ENCODE results near the gene ZBTB7C. TPM values are rescaled to one million over a fixed set of nuclear protein-coding genes. Genes with fewer than 3 reads are reported as not detected.

The ZBTB7C gene
- total RNA-seq, 1 donor from 2014 or later = 0.99 TPM

DNA sequence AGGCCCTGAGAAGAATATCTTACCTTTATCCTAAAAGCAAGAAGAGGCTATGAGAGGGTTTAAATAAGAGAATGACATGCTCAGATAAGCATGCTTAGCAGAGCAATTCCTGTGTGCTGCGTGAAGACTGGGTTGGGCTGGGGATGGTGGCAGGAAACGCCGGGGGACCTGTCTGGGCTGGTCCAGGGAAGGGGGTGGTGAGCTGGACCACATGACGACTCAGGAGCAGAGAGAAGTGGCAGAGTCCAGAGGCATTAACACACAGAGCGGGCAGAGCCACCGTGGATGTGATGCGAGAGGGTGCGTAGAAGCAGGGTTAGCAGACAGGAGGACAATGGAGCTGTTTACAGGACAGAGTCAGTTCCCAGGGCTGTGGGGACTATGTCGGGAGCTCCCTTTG lies 84.5 kb downstream of the ZBTB7C start:
- no peak for DNase-seq (ENCODE audit: low read depth)

DNA sequence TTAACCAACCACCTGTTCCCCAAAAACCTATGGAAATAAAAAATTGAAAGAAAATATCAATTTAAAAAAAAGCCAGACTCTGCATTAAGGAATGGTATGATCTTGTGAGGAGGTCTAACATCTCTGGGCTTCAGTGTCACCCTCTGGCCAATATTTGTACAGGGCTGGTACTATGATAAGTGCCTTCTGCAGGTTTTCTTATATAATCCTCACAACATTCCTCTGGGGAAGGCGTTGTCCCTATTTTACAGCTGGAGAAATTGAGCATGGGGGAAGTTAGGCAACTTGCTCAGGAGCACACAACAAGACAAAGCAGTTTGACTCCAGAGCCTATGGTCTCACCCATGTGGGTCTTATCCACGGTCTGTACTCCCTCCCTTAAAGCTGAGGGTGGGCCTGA lies 86.0 kb downstream of the ZBTB7C start:
- no peak for DNase-seq (ENCODE audit: low read depth)

DNA sequence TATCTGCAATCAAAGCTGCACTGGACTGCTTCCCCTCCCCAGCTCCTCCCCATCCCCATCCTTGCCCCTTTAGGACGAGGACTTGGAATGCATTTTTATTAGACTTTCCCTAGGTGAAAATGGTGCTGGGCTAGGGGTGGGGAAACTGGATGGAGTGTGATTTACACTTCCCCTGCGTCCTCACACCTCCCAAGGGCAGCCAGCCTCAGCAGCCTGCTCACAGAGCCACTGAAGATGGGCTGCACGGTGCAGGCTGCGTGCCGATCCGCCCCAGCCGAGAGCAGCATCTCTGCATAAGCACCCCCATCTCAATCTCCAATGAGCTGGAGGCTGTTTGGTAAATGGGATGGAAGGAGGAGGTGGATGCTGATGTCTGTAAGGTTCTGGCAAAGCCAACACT lies 87.6 kb downstream of the ZBTB7C start:
- no peak for DNase-seq (ENCODE audit: low read depth)

GRCh38 chr18:48321121-48321520 lies 88.1 kb downstream of the ZBTB7C start:
- no peak for DNase-seq (ENCODE audit: low read depth)

DNA sequence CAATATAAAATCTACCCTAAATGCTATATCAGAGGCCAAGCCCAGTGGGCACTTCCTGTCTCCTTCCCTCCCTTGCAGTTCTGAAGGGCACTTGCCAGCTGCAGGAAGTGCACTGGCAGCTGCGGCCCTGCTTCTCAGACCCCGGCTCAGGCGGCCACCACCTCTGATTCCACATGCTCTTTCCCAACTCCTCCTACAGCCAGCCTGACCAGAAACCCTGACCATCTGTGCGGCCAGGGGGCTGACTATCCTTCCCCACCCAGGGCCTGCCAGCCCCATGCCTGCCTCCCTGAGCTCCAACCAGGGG lies 88.6 kb downstream of the ZBTB7C start:
- DNase-seq (ENCODE audit: low read depth) = no peak

- DNase-seq (ENCODE audit: low read depth) = peak; percentile 50
Observed at GRCh38 chr18:48319801-48320638, 89.2 kb downstream of the ZBTB7C start.

DNA sequence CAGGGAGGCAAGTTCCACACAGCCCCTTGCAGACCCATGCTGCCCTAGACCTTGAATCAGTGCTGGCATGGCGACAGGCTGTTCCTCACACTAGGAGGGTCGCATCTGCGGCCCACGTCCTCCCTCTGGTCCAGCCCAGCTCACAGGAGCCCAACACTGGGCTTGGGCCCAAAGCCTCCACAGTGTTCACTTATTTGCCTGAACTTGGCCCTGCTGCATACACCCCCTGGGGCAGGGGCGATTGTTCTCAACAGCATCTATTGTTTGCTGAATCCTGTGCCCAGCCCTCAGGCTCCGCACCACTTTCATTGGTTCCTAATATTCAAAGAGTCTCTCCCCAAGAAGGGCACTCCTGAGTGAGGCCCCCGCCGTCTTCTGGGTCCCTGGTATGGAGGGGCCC lies 90.7 kb downstream of the ZBTB7C start:
- no peak for DNase-seq (ENCODE audit: low read depth)

GRCh38 chr18:48317781-48318381 lies 91.3 kb downstream of the ZBTB7C start:
- DNase-seq (ENCODE audit: low read depth) = no peak

- DNase-seq (ENCODE audit: low read depth) = no peak
Observed at GRCh38 chr18:48316177-48316576, 93.0 kb downstream of the ZBTB7C start.

GRCh38 chr18:48314690-48315089 lies 94.5 kb downstream of the ZBTB7C start:
- no peak for DNase-seq (ENCODE audit: low read depth)

DNA sequence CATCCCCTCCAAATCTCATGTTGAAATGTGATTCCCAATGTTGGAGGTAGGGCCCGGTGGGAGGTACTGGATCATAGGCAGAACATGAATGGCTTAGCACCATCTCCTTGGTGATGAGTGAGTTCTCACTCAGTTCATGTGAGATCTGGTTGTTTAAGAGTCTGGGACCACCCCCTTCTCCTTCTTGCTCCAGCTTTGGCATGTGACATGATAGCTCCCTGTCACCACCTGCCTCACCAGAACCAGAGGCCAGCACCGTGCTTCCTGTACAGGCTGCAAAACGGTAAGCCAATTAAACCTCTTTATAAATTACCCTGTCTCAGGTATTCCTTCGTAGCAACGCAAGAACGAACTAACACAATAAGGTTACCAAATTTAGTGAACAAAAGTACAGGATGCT lies 95.4 kb downstream of the ZBTB7C start:
- no peak for DNase-seq (ENCODE audit: low read depth)

- DNase-seq (ENCODE audit: low read depth) = peak; percentile 14
Observed at GRCh38 chr18:48312066-48312465, 97.1 kb downstream of the ZBTB7C start.

DNA sequence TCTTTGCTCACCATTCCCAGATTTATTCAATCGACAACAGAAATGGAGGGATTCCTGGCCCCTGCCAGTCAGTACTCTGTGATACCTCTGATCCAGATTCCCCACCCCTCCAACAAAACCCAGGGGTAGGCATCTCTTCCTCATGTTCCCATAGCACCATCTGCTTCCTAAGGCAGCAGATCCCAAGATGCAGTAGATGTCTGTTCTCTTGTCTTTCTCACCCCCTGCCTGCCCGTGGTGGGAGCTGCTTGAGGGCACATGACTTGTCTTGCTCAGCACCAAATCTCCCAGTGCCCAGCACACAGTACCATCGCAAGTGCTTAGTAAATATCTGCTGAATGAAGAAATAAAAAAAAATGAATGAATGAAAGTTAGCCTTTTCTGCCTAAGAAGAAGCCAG lies 98.2 kb downstream of the ZBTB7C start:
- DNase-seq (ENCODE audit: low read depth) = no peak

GRCh38 chr18:48310353-48310752 lies 98.8 kb downstream of the ZBTB7C start:
- DNase-seq (ENCODE audit: low read depth) = no peak

- DNase-seq (ENCODE audit: low read depth) = no peak
Observed at GRCh38 chr18:48308755-48309575, 100.2 kb downstream of the ZBTB7C start.

GRCh38 chr18:48308027-48308635 lies 101.1 kb downstream of the ZBTB7C start:
- DNase-seq (ENCODE audit: low read depth) = peak; percentile 36

- DNase-seq (ENCODE audit: low read depth) = no peak
Observed at GRCh38 chr18:48306838-48307237, 102.3 kb downstream of the ZBTB7C start.

GRCh38 chr18:48304906-48305693 lies 104.1 kb downstream of the ZBTB7C start:
- no peak for DNase-seq (ENCODE audit: low read depth)

DNA sequence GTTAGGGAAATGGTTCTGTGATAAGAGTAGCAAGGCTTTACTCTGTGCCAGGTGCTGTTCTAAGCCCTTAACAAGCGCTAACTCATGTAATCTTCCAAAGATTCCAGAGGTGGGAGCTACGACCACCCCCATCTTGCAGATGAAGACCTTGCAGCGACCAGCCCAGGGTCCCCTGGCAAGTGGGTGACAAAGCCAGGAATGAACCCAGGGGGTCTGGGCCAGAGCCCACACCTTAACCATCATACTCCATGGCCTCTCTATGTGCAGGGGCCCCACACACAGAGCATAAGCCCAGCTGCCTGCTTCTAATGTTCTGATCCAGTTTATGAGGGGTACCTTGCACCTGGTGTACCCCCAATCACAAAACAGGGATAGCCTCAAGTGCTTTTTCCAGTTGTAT lies 105.3 kb downstream of the ZBTB7C start:
- DNase-seq (ENCODE audit: low read depth) = no peak

GRCh38 chr18:48302736-48303135 lies 106.4 kb downstream of the ZBTB7C start:
- DNase-seq (ENCODE audit: low read depth) = no peak

DNA sequence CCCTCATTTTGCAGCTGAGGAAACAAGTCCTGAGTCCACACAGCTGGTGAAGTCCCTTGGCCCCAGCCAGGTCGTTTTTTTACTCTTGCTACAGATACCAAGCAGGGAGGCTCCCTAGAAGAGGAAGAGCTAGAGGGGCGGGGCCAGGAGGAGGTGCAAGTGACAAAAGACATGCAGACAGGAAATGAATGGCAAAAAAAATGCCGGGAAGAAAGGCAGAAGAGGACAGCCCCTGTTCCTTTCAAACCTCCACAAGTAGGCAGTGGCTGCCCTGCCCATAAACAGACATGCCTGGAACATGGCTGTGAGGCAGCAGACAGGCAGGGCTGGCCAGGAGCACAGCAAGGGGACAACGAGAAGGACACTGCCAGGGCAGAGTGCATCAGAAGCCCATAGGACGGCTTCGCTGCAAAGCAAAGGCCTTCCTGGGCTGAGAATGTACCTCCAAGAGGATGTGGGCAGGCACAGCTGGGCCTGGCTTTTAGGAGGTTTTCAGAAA lies 108.7 kb downstream of the ZBTB7C start:
- DNase-seq (ENCODE audit: low read depth) = peak; percentile 2
